GM20000 (cell line): ENCODE measurements around the gene SLC41A1.

Experiments
- DNase-seq: peaks from one replicate; pipeline ENCODE4 v3.0.0; 2012; ENCODE audit warnings: low spot score
- CTCF ChIP-seq: IDR thresholded peaks from 2 replicates; pipeline ENCODE4 v1.5.1; 2012; ENCODE audit warnings: mild to moderate bottlenecking, control low read depth; ENCODE audit errors: extremely low read depth, missing control alignments

Gene SLC41A1

GRCh38 chr1:205766570-205766969 is 46.4 kb downstream of the SLC41A1 start:
- no peak for TF ChIP-seq CTCF
- DNase-seq = no peak

- no peak for DNase-seq
- no peak for TF ChIP-seq CTCF
Measured at GRCh38 chr1:205766038-205766437, 47.0 kb downstream of the SLC41A1 start.

GRCh38 chr1:205764578-205764977 is 48.4 kb downstream of the SLC41A1 start:
- TF ChIP-seq CTCF = no peak
- DNase-seq = no peak

- no peak for TF ChIP-seq CTCF
- DNase-seq = no peak
Measured at GRCh38 chr1:205763980-205764379, 49.0 kb downstream of the SLC41A1 start.

- DNase-seq = no peak
- TF ChIP-seq CTCF = no peak
Measured at GRCh38 chr1:205760606-205761005, 52.4 kb downstream of the SLC41A1 start.

GRCh38 chr1:205756552-205756951 is 56.4 kb downstream of the SLC41A1 start:
- DNase-seq = no peak
- TF ChIP-seq CTCF = no peak

- no peak for DNase-seq
Measured at GRCh38 chr1:205754857-205755256, 58.1 kb downstream of the SLC41A1 start.

More at GRCh38 chr1:205754857-205755256, 58.1 kb downstream of the SLC41A1 start:
- no peak for TF ChIP-seq CTCF
